RWPE1 (cell line): ENCODE results near the gene RNF146.

Experiments
- CTCF ChIA-PET: fragments of 350-600 bp; sonication (Branson Sonifier 250); formaldehyde crosslinking; extraction: SDS; loops from one replicate; lab custom pipeline; 2021; lab: Yijun Ruan, JAX
- POLR2A ChIA-PET: fragments of 400-600 bp; formaldehyde crosslinking; extraction: SDS; loops from one replicate; lab custom pipeline; 2020; ENCODE audit warnings: antibody characterized with exemption; ENCODE audit not compliant: low non-redundant PET; lab: Yijun Ruan, JAX
- DNase-seq: peaks from one replicate; pipeline ENCODE4 v3.0.0; 2012; ENCODE audit warnings: low spot score
- H3K27ac ChIP-seq: fragments of 450-650 bp; 2 replicates; pipeline ENCODE4 v1.5.1; 2017
- TF ChIP-seq, protein P1 (sequence below): fragments of 450-650 bp; conservative IDR thresholded peaks from 2 replicates; pipeline ENCODE4 v1.5.1; 2017; ENCODE audit warnings: low read depth, mild to moderate bottlenecking

The RNF146 gene

DNA sequence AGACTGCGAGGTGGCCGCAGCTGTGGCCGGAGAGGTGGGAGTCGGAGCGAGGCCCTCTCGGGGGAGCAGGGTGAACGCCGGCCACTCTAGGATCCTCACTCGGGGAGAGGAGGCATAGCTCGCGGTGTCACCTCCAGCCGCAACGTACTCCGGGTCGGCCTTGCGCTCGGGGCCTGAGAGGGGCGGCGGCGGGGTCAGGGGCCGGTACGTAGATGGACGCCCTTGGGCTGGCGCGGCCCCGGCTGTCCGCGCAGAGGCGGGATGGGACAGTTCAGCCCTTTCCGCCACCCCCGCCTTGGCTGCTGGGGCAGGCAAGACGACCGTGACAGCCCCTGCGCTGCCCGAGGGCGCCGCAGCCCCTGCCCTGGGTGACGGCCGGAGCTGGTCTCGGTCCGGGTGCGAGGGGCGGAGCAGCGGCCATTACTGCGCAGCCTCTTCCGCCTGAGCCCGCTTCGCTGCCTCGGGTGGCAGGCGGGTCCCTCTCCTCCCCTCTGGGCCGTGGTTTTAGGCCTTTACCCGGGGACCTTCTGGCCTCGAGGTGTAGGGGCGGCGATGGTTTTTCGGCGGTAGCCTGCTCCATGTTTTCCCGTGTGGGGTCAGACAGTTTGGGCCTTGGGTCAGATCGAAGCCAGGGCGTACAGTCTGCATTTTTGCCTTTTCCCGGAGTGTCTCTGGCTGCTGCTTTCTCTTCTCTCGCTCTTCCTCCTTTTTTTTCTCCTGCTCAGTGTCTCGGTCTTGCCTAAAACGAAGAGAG, 405 bp downstream of the RNF146 start:
- CTCF ChIA-PET = interaction anchor here (0.6 to 0.8 kb wide), 3 partner anchors 57 to 423 kb away, joined by 3 read pairs; no protein-coding TSS in a partner anchor
- TF ChIP-seq, protein P1, sequence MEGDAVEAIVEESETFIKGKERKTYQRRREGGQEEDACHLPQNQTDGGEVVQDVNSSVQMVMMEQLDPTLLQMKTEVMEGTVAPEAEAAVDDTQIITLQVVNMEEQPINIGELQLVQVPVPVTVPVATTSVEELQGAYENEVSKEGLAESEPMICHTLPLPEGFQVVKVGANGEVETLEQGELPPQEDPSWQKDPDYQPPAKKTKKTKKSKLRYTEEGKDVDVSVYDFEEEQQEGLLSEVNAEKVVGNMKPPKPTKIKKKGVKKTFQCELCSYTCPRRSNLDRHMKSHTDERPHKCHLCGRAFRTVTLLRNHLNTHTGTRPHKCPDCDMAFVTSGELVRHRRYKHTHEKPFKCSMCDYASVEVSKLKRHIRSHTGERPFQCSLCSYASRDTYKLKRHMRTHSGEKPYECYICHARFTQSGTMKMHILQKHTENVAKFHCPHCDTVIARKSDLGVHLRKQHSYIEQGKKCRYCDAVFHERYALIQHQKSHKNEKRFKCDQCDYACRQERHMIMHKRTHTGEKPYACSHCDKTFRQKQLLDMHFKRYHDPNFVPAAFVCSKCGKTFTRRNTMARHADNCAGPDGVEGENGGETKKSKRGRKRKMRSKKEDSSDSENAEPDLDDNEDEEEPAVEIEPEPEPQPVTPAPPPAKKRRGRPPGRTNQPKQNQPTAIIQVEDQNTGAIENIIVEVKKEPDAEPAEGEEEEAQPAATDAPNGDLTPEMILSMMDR = no peak
- POLR2A ChIA-PET = interaction anchor here (0.6 to 1.0 kb wide), 4 partner anchors 19 to 1478 kb away, joined by 3 to 16 read pairs (median 4); no protein-coding TSS in a partner anchor
- H3K27ac ChIP-seq = peak overlapping the region; percentile 95
- DNase-seq = peak; percentile 45

DNA sequence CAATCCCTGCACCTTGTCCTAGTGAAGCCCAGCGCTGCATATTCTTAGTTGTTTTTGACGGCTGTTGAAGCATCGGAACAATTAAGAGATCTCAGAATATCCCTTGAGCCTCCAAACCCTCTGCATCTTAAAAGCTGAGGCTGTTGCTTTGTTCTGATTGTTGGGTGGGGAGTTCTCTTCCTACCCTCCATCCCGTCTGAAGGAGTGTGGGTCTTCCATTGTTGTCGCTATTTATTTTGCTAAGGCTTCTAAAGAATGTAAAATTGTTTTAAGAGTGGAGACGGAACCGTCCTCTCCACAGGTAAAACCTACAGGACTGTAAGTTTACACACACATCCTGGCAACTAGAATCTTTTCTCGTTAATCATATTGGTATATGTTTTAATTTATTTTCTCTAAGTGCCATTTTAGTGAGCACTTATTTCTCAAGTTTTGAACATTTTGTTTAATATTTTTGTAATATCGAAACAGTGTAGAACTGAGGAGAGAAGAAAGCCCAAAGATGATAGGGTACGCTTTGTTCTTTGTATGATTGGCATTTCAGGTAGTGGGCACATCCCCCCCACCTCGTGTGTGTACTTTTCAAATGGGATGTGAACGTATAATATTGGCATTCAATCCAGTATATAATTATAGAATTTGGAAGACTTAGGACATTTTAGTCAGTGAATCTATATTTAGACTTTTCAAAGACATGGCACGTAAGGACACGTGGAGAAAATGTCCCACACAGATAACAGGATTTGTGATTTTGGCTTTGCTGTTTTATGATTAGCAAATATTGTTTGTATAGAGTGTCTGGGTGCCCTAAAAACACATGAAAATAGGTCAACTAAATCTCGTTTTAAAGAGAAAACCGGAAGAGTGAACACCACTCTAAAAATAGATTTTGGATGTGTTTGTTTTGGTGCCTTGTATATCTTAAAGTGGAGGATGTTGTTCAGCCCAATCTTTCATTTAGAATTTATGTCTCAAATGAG, 1.3 kb downstream of the RNF146 start:
- CTCF ChIA-PET = interaction anchor here (0.6 to 0.7 kb wide), 2 partner anchors 56 to 1744 kb away, joined by 3 read pairs; no protein-coding TSS in a partner anchor
- POLR2A ChIA-PET = no interaction called here
- peak; percentile 11 for DNase-seq

DNA sequence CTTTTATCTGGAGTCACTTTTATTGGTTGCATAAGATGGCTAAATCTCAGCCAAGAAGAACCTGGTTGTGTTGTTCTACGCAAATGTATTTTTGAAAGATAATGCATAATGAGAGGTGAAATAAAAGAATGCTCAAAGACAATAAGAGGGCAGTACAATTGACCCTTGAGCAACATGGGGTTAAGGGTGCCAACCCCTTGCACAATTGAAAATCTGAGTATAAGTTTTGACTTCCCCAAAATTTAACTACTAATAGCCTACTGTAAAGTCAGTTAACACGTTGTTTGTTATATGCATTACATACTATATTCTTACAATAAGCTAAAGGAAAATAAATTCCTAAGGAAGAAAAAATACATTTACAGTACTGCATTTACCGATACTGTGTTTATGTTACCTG, 5.9 kb downstream of the RNF146 start:
- no peak for DNase-seq
- ChIA-PET POLR2A (no interaction called here), CTCF (interaction anchor here (0.6 kb wide), 1 partner anchor 31 kb away, joined by 3 read pairs; no protein-coding TSS in a partner anchor)
- TF ChIP-seq, protein P1 = no peak
- no peak overlapping the region for H3K27ac ChIP-seq

More for the DNA sequence above, 1.3 kb downstream of the RNF146 start:
- peak overlapping the region; percentile 95 for H3K27ac ChIP-seq
- TF ChIP-seq, protein P1 = no peak

DNA sequence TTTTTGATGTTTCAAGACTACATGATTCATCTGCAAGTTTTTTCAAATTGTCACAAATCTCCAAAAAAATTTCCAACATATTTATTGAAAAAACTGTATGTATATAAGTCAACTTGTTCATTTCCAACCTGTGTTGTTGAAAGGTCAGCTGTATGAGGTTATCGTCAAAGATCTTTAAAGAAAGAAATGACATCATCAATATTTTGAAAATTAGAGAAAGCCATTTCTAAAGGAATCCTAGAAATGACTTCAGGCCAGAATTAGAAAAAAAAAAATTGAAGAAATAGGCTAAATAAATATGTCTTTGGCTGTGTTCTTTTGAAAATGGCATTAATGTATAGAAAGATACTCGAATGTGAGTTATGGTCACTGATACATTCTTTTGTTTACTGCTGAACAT, 6.8 kb downstream of the RNF146 start:
- CTCF ChIA-PET = interaction anchor here (0.7 kb wide), 1 partner anchor 1120 kb away, joined by 3 read pairs; no protein-coding TSS in a partner anchor
- POLR2A ChIA-PET = no interaction called here
- no peak for DNase-seq
- no peak overlapping the region for H3K27ac ChIP-seq
- TF ChIP-seq, protein P1 = no peak

DNA sequence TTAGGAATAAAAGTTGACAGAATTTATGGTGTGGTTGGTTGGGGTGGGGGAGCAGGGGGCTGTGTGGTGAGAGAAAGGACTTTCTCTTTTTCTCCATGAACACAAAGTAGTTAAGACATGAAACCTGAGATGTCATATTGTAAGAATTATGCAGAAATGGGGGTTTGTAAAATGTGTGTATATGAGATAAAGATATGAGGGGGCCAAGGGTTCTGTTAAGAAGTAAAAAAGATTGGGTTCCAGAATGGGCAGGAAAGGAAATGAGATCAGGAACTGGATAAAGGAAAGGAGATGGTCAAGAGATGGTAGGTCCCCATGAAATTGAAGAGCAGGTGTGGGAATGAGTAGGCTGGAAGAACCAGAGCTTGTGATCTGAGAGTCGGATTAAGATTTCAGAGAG, 9.7 kb downstream of the RNF146 start:
- CTCF ChIA-PET = no interaction called here
- no peak overlapping the region for H3K27ac ChIP-seq
- POLR2A ChIA-PET = no interaction called here
- TF ChIP-seq, protein P1 = no peak
- no peak for DNase-seq
